A673 (cell line): ENCODE measurements around the gene PPY. TPM values are rescaled to one million over a fixed set of nuclear protein-coding genes. Genes with fewer than 3 reads are reported as not detected.
"Not testable (repeated sequence)": the region's sequence is repeated elsewhere in the genome, so short reads cannot be mapped to it uniquely, and the experiment has no call there.

ENCODE experiments used
- BruUV-seq: library from RNA; stranded (reverse); fragments of 400-500 nt; replicated peaks from 2 replicates; lab custom pipeline; 2021; lab: Mats Ljungman, UMichigan
- CTCF ChIA-PET: fragments of 300-600 bp; sonication (Branson Sonifier 250); formaldehyde crosslinking; loops from one replicate; lab custom pipeline; 2022; ENCODE audit warnings: antibody characterized with exemption; lab: Charles Lee
- POLR2A ChIA-PET: fragments of 300-600 bp; sonication (Branson Sonifier 250); formaldehyde crosslinking; loops from one replicate; lab custom pipeline; 2022; ENCODE audit warnings: antibody characterized with exemption; ENCODE audit not compliant: low non-redundant PET; lab: Charles Lee
- DNase-seq: peaks from one replicate; pipeline ENCODE4 v3.0.0-alpha.2; 2015; ENCODE audit warnings: low spot score
- H3K27ac ChIP-seq: fragments of 200-600 bp; sonication (generic); 2 replicates; pipeline ENCODE4 v1.5.1; 2016; ENCODE audit warnings: mixed run types, low read depth, mild to moderate bottlenecking, mixed read lengths, antibody characterized with exemption, low read length; ENCODE audit not compliant: poor library complexity, severe bottlenecking
- H3K27me3 ChIP-seq: fragments of 200-600 bp; sonication (generic); replicated peaks from 2 replicates; pipeline ENCODE4 v1.6.1; 2017; ENCODE audit warnings: mixed run types, low read depth, mild to moderate bottlenecking, mixed read lengths, antibody characterized with exemption, low read length; ENCODE audit not compliant: insufficient read depth, poor library complexity
- H3K36me3 ChIP-seq: fragments of 200-600 bp; sonication (generic); 2 replicates; pipeline ENCODE4 v1.6.1; 2016; ENCODE audit warnings: mixed run types, mild to moderate bottlenecking, mixed read lengths, antibody characterized with exemption, low read length; ENCODE audit not compliant: insufficient read depth, poor library complexity, severe bottlenecking
- H3K4me1 ChIP-seq: fragments of 200-600 bp; sonication (generic); 2 replicates; pipeline ENCODE4 v1.6.1; 2017; ENCODE audit warnings: mixed run types, mild to moderate bottlenecking, mixed read lengths, antibody characterized with exemption, low read length; ENCODE audit not compliant: insufficient read depth, poor library complexity, severe bottlenecking
- H3K4me3 ChIP-seq: fragments of 200-600 bp; sonication (generic); 2 replicates; pipeline ENCODE4 v1.5.1; 2016; ENCODE audit warnings: low read depth, mixed run types, mild to moderate bottlenecking, mixed read lengths, low read length; ENCODE audit not compliant: poor library complexity, severe bottlenecking
- H3K9me3 ChIP-seq: fragments of 200-600 bp; sonication (generic); 2 replicates; pipeline ENCODE4 v1.6.1; 2016; ENCODE audit warnings: mixed run types, low read depth, mild to moderate bottlenecking, mixed read lengths, antibody characterized with exemption, low read length; ENCODE audit not compliant: poor library complexity, severe bottlenecking
- EZH2 ChIP-seq: fragments of 200-600 bp; sonication (generic); IDR thresholded peaks from 2 replicates; pipeline ENCODE4 v1.6.1; 2017; ENCODE audit warnings: borderline replicate concordance, low read depth, mild to moderate bottlenecking, mixed read lengths, antibody characterized with exemption, low read length; ENCODE audit not compliant: poor library complexity, severe bottlenecking
- intact Hi-C: fragments of 100-400 bp; cut with micrococcal nuclease; formaldehyde crosslinking; loops from one replicate; pipeline ENCODE4 v1.10.0; 2022; ENCODE audit not compliant: unreplicated experiment
- total RNA-seq: library from RNA; stranded (reverse); gene quantifications from 2 replicates; pipeline ENCODE4 v1.2.3, GENCODE V29; 2021
- TF ChIP-seq, protein P1 (sequence below): fragments of 300-800, 200-600 bp; sonication (generic); conservative IDR thresholded peaks from 2 replicates; pipeline ENCODE4 v1.5.1; 2017; ENCODE audit warnings: low read depth, mild to moderate bottlenecking, antibody characterized with exemption, low read length, moderate library complexity, mixed read lengths

The PPY gene
- total RNA-seq, 1 experiment from 2014 or later: not detected

- Histone ChIP-seq H3K9me3 (no peaks in the 10 kb centered on the region), H3K36me3 (no peaks in the 10 kb centered on the region), H3K4me1 (no peaks in the 10 kb centered on the region), H3K27me3 (no peaks in the 10 kb centered on the region), H3K4me3 (no peak overlapping the region), H3K27ac (no peak overlapping the region)
- intact Hi-C loops: no loop called here
- ChIA-PET POLR2A (no interaction called here), CTCF (no interaction called here)
- DNase-seq: no peak
- no TSS peak for BruUV-seq
- no peak for TF ChIP-seq EZH2
- TF ChIP-seq, protein P1, sequence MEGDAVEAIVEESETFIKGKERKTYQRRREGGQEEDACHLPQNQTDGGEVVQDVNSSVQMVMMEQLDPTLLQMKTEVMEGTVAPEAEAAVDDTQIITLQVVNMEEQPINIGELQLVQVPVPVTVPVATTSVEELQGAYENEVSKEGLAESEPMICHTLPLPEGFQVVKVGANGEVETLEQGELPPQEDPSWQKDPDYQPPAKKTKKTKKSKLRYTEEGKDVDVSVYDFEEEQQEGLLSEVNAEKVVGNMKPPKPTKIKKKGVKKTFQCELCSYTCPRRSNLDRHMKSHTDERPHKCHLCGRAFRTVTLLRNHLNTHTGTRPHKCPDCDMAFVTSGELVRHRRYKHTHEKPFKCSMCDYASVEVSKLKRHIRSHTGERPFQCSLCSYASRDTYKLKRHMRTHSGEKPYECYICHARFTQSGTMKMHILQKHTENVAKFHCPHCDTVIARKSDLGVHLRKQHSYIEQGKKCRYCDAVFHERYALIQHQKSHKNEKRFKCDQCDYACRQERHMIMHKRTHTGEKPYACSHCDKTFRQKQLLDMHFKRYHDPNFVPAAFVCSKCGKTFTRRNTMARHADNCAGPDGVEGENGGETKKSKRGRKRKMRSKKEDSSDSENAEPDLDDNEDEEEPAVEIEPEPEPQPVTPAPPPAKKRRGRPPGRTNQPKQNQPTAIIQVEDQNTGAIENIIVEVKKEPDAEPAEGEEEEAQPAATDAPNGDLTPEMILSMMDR: no peak
These were observed 13.7 kb downstream of the PPY start for GRCh38 chr17:43928609-43929008.

DNA sequence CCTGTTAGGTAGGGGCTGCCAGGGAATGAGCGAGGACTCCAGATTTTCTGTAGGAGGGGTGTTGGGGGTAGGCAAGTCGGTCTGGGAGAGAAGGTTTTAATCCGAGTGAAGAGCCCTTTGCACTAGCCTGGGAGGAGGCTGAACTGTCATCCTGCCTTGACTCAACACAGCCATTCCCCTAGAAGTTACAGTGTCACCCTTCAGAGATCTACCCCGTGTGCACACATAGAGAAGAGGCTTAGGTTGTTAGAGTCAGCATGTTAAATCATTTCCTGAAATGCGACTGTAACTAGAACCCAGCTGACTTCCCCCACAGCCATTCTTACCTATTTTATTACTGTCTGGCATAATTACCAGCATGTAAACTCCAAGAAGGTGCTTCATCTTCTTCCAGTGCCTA is 14.3 kb downstream of the PPY start:
- CTCF ChIA-PET, DNase-seq, H3K27me3 ChIP-seq, intact Hi-C loops, H3K4me1 ChIP-seq, POLR2A ChIA-PET, H3K9me3 ChIP-seq, H3K27ac ChIP-seq, H3K4me3 ChIP-seq, BruUV-seq, H3K36me3 ChIP-seq: not testable (repeated sequence)

DNA sequence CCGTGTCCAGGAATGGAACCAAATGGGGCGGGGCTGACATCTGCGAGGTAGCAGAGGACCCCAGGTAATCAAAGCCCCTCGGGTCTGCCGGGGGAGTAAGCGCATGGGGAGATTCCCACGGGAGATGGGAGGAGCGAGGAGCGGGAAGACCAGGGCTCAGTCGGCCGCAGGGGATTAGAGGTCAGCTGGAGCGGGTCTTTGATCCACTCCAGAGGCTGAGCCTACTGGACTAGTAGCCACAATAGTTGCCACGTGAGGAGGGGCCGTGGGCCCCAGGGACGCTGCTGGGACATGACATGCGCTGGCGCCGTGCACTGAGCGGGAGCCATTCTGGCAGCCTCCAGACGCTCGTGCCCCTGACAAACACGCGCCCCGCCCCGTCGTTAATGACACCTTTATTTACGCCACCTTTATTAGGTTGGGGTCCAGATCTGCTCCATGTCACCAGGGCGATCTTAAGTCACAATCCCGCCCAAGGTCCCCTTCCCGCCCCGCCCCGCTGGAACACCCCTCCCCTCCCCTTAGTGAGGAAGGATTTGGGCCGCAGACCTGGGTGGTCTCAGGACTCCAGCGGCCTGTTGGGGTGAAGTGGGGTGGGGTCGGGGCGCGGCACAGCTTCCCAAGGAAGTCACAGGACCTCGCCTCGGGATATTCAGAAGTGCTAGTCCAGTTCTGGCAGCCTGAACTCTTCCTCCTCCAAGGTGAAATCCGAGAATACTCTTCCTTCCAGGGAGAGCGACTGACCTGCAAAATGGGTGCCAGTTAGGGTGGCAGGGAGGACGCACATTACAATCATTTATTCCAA is 15.0 kb downstream of the PPY start:
- H3K4me3 ChIP-seq: no peak overlapping the region
- DNase-seq: no peak
- intact Hi-C loops: no loop called here
- no TSS peak for BruUV-seq
- no peaks in the 10 kb centered on the region for H3K9me3 ChIP-seq
- H3K4me1 ChIP-seq: no peaks in the 10 kb centered on the region
- ChIA-PET CTCF (no interaction called here), POLR2A (no interaction called here)
- H3K27ac ChIP-seq: no peak overlapping the region
- no peaks in the 10 kb centered on the region for H3K36me3 ChIP-seq
- TF ChIP-seq, protein P1: no peak
- no peak for TF ChIP-seq EZH2
- no peaks in the 10 kb centered on the region for H3K27me3 ChIP-seq

DNA sequence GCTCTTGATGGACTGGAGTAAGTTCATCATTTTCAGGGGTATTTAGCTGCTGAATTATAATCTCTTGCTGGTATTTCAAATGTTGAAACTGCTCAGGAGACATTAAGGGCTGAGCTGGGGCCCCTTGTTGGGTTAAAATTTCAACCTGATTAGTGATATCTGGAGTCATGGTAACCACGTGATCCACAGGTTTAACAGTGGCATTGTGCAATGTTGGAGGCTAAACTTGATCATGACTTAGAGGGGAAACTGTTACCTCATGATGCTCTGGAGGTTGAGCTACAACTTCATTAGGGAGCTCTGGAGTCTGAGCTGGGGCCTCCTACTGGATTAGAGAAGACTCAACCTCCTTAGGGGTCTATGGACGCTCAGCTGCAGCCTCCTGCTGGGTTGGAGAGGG is 17.7 kb downstream of the PPY start:
- ChIA-PET CTCF (no interaction called here), POLR2A (no interaction called here)
- H3K27me3 ChIP-seq: no peaks in the 10 kb centered on the region
- intact Hi-C loops: no loop called here
- no peak for TF ChIP-seq EZH2
- TF ChIP-seq, protein P1: no peak
- no peaks in the 10 kb centered on the region for H3K36me3 ChIP-seq
- H3K9me3 ChIP-seq: no peaks in the 10 kb centered on the region
- H3K4me3 ChIP-seq: no peak overlapping the region
- no peak overlapping the region for H3K27ac ChIP-seq
- no TSS peak for BruUV-seq
- no peaks in the 10 kb centered on the region for H3K4me1 ChIP-seq
- DNase-seq: no peak
